ENCODE data around the gene WDR82.

DNA sequence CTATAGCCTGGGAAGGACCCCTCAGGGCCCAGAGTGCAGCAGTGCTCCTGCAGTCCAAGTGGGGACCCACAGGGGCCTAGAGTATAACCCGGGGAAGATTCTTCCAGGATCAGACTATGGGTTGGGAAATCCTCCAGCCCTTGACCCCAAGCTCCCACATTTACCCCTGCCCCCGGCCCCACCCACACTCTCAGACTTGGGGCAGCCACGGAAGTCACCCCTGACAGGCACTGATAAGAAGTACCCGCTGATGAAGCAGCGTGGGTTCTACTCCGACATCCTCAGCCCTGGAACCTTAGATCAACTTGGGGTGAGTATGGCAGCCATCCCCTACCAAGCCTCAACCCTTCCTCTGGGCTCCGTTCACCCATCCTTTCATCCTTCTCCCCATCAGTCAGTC, 44.0 kb upstream of the WDR82 start:
- TF ChIP-seq, protein P1, sequence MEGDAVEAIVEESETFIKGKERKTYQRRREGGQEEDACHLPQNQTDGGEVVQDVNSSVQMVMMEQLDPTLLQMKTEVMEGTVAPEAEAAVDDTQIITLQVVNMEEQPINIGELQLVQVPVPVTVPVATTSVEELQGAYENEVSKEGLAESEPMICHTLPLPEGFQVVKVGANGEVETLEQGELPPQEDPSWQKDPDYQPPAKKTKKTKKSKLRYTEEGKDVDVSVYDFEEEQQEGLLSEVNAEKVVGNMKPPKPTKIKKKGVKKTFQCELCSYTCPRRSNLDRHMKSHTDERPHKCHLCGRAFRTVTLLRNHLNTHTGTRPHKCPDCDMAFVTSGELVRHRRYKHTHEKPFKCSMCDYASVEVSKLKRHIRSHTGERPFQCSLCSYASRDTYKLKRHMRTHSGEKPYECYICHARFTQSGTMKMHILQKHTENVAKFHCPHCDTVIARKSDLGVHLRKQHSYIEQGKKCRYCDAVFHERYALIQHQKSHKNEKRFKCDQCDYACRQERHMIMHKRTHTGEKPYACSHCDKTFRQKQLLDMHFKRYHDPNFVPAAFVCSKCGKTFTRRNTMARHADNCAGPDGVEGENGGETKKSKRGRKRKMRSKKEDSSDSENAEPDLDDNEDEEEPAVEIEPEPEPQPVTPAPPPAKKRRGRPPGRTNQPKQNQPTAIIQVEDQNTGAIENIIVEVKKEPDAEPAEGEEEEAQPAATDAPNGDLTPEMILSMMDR (conservative IDR thresholded peaks at IDR 0.05; ENCODE audit: low read depth, low read length) = no peak
- TF ChIP-seq RFX5 (IDR thresholded peaks at IDR 0.05; ENCODE audit: low read depth, low read length) (no peak), FOS (IDR thresholded peaks at IDR 0.05; ENCODE audit: low read depth, low read length) (no peak), POLR2A (IDR thresholded peaks at IDR 0.05; ENCODE audit: low read depth, low read length) (no peak), RAD21 (IDR thresholded peaks at IDR 0.05; ENCODE audit: low read length) (no peak), SMC3 (IDR thresholded peaks at IDR 0.05; ENCODE audit: low read depth, low read length) (no peak), BHLHE40 (IDR thresholded peaks at IDR 0.05; ENCODE audit: low read depth, low read length) (no peak)

Measured in IMR-90 (cell line).